HG02973 (cell line): ENCODE measurements around the gene ETHE1.
"Not testable (repeated sequence)": the region's sequence is repeated elsewhere in the genome, so short reads cannot be mapped to it uniquely, and the experiment has no call there.

Experiments used
- ATAC-seq: cut with Tn5 transposase; IDR thresholded peaks from one replicate; pipeline ENCODE4 v1.9.1; 2021; ENCODE audit warnings: moderate library complexity; ENCODE audit not compliant: unreplicated experiment

Gene ETHE1

GRCh38 chr19:43552616-43553015 is 25.6 kb upstream of the ETHE1 start:
- no peak for ATAC-seq

GRCh38 chr19:43552198-43552450 is 25.1 kb upstream of the ETHE1 start:
- no peak for ATAC-seq

- ATAC-seq: no peak
Observed at GRCh38 chr19:43551399-43552197, 24.6 kb upstream of the ETHE1 start.

- ATAC-seq: no peak
Observed at GRCh38 chr19:43548706-43549105, 21.7 kb upstream of the ETHE1 start.

GRCh38 chr19:43547926-43548325 is 20.9 kb upstream of the ETHE1 start:
- ATAC-seq: not testable (repeated sequence)

- ATAC-seq: no peak
Observed at GRCh38 chr19:43546581-43546980, 19.6 kb upstream of the ETHE1 start.

GRCh38 chr19:43545981-43546380 is 19.0 kb upstream of the ETHE1 start:
- ATAC-seq: no peak

- no peak for ATAC-seq
Observed at GRCh38 chr19:43545276-43545675, 18.3 kb upstream of the ETHE1 start.

- ATAC-seq: no peak
Observed at GRCh38 chr19:43544077-43544476, 17.1 kb upstream of the ETHE1 start.

GRCh38 chr19:43541920-43542650 is 15.1 kb upstream of the ETHE1 start:
- no peak for ATAC-seq

- no peak for ATAC-seq
Observed at GRCh38 chr19:43540381-43540780, 13.4 kb upstream of the ETHE1 start.

GRCh38 chr19:43538922-43539321 is 11.9 kb upstream of the ETHE1 start:
- ATAC-seq: no peak

GRCh38 chr19:43534816-43535761 is 8.1 kb upstream of the ETHE1 start:
- no peak for ATAC-seq

GRCh38 chr19:43534305-43534815 is 7.4 kb upstream of the ETHE1 start:
- ATAC-seq: no peak

GRCh38 chr19:43533546-43534304 is 6.7 kb upstream of the ETHE1 start:
- peak; percentile 58 for ATAC-seq

- peak; percentile 50 for ATAC-seq
Observed at GRCh38 chr19:43532962-43533545, 6.1 kb upstream of the ETHE1 start, which contains the start of gene ZNF575. TSS of gene ZNF575 (plus strand) at chr19:43533188. CDS start at chr19:43534423, 1,235 bp downstream.

- ATAC-seq: no peak
Observed at GRCh38 chr19:43532571-43532961, 5.6 kb upstream of the ETHE1 start.

- ATAC-seq: no peak
Observed at GRCh38 chr19:43527860-43528622, 1.0 kb upstream of the ETHE1 start.
